Measurements from ENCODE around the gene SHD.

The SHD gene

DNA sequence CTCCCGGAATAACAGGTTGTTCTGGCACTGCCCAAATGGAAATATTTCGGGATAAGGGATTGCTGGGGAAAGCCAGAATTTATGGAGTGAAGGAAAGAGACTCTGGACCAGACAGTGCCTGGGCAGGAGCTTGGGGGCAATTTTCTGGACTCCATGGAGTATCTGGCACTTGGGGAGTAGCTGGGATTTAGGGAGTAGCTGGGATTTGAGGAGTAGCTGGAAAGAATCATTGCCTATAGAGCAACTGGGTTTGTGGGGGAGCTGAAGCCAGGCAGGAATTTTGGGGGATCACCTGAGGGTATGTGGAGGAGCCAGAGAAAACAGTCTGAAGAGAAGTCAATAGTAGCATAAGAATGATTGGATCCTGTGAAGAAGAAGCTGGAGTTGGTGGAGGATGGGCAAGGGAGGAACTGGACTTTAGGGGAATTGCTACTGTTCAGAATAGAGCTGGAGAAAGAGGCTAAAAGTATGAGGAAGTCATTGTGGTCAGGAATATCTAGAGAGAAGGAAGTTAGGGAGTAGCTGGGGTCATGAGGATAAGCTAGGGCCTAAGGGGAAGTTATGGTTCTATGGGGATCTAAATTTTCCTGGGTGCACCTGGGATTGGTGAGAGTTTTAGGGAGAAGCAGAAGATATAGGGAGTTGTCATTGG, 40.1 kb downstream of the SHD start:
- peaks cover 32% of the 10 kb centered on the region for H3K36me3 ChIP-seq (ENCODE audit: control insufficient read depth, insufficient read depth, low read length)
- H3K4me3 ChIP-seq (ENCODE audit: extremely low read depth, insufficient read depth, low read length, poor library complexity, severe bottlenecking) = no peak overlapping the region
- WGBS, 2 experiments (ENCODE audit: insufficient coverage in 2 of 2) = 97 to 100% methylated on average over 2 of the region's 2 CpGs
- H3K4me1 ChIP-seq (ENCODE audit: control insufficient read depth, insufficient read depth, low read length, poor library complexity, severe bottlenecking) = no peaks in the 10 kb centered on the region
- peaks cover 9% of the 10 kb centered on the region for H3K9me3 ChIP-seq (ENCODE audit: control insufficient read depth, low read length)
- H3K27ac ChIP-seq (ENCODE audit: low read depth, low read length, severe bottlenecking) = no peak overlapping the region

DNA sequence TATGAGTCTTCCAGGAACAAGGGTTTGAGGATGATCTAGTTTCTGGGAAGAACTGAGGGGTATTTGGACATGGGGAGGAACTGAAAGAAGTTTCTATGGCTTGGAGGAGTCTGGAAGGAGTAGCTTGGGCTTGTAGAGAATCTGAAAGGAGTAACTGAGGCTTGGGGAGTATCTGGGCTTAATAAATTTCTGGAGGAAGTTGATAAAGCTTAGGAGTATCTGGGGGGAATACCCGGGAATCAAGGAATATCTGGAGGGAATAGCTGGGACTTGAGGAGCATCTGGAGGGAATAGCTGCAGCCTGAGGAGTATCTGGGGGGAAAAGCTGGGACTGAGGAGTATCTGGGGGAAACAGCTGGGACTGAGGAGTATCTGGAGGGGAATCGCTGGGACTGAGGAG, 41.4 kb downstream of the SHD start:
- peaks cover 28% of the 10 kb centered on the region for H3K36me3 ChIP-seq (ENCODE audit: control insufficient read depth, insufficient read depth, low read length)
- WGBS, 2 experiments (ENCODE audit: insufficient coverage in 2 of 2) = 96% methylated on average over 2 of the region's 2 CpGs
- H3K9me3 ChIP-seq (ENCODE audit: control insufficient read depth, low read length) = peaks cover 9% of the 10 kb centered on the region
- H3K27ac ChIP-seq (ENCODE audit: low read depth, low read length, severe bottlenecking) = no peak overlapping the region
- no peak overlapping the region for H3K4me3 ChIP-seq (ENCODE audit: extremely low read depth, insufficient read depth, low read length, poor library complexity, severe bottlenecking)
- H3K4me1 ChIP-seq (ENCODE audit: control insufficient read depth, insufficient read depth, low read length, poor library complexity, severe bottlenecking) = no peaks in the 10 kb centered on the region

DNA sequence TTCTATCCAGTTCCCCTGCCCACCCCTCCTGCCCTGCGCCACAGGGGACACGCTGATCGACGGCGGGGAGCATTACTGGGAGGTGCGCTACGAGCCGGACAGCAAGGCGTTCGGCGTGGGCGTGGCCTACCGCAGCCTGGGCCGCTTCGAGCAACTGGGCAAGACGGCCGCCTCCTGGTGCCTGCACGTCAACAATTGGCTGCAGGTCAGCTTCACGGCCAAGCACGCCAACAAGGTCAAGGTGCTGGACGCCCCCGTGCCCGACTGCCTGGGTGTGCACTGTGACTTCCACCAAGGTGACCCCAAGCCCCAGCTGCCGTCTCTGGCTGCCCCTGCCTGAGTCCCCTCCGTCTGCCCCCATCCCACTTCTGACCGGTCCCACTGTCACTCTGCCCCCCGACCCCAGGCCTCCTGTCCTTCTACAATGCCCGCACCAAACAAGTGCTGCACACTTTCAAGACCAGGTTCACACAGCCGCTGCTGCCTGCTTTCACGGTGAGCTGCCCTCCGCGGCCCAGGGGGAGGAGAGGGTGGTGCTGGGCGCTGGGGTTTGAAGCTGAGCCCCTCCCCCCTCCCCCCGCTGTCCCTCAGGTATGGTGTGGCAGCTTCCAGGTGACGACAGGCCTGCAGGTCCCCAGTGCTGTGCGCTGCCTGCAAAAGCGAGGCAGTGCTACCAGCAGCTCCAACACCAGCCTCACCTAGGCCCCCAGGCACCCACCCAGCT, 44.0 kb downstream of the SHD start:
- H3K4me3 ChIP-seq (ENCODE audit: extremely low read depth, insufficient read depth, low read length, poor library complexity, severe bottlenecking) = no peak overlapping the region
- WGBS, 2 experiments (ENCODE audit: insufficient coverage in 2 of 2) = 94 to 95% methylated on average over 23 to 30 of the region's 37 CpGs
- H3K36me3 ChIP-seq (ENCODE audit: control insufficient read depth, insufficient read depth, low read length) = peaks cover 9% of the 10 kb centered on the region
- peaks cover 9% of the 10 kb centered on the region for H3K9me3 ChIP-seq (ENCODE audit: control insufficient read depth, low read length)
- H3K4me1 ChIP-seq (ENCODE audit: control insufficient read depth, insufficient read depth, low read length, poor library complexity, severe bottlenecking) = peaks cover 2% of the 10 kb centered on the region
- no peak overlapping the region for H3K27ac ChIP-seq (ENCODE audit: low read depth, low read length, severe bottlenecking)

DNA sequence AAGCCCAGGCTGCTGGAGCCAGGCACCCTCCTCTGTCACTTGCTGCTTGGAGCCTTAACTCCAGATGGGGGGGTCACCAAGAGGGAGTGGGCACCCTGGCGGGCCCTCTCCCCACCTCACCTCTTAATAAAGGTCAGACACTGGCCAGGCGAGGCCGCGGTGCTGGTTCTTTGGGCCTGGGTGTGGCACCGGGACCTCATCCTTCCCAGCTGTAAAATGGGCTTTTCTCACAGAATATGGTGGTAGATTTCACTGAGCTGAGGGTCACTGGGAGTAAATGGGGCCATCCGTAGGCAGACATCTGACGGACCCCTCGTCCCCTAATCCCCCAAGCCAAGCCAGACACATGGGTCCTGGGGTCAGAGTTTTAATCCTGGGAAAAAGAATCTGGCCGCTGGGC, 44.6 kb downstream of the SHD start:
- H3K4me1 ChIP-seq (ENCODE audit: control insufficient read depth, insufficient read depth, low read length, poor library complexity, severe bottlenecking) = peaks cover 2% of the 10 kb centered on the region
- H3K4me3 ChIP-seq (ENCODE audit: extremely low read depth, insufficient read depth, low read length, poor library complexity, severe bottlenecking) = no peak overlapping the region
- H3K27ac ChIP-seq (ENCODE audit: low read depth, low read length, severe bottlenecking) = no peak overlapping the region
- peaks cover 3% of the 10 kb centered on the region for H3K36me3 ChIP-seq (ENCODE audit: control insufficient read depth, insufficient read depth, low read length)
- H3K9me3 ChIP-seq (ENCODE audit: control insufficient read depth, low read length) = peaks cover 9% of the 10 kb centered on the region
- 93 to 97% methylated on average over 5 to 7 of the region's 9 CpGs for WGBS, 2 experiments (ENCODE audit: insufficient coverage in 2 of 2)

DNA sequence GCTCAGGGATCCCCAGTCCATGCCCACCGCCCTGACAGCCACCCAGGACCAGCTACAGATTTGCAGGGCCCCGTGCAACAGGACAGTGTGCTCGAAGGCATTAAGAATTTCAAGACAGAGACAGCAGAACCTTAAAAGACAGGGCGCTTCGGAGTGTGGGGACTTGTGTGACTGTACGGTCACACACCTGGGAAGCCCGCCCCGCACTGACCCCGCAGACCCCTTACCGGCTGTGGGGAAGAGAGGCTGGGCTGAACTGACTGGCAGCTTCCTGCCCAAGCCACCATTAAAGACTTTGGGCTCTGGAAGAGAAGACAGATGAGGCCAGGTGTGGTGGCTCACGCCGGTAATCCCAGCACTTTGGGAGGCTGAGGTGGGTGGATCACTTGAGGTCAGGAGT, 45.2 kb downstream of the SHD start:
- WGBS, 2 experiments (ENCODE audit: insufficient coverage in 2 of 2) = 96% methylated on average over 10 of the region's 12 CpGs
- Histone ChIP-seq H3K36me3 (ENCODE audit: control insufficient read depth, insufficient read depth, low read length) (no peaks in the 10 kb centered on the region), H3K9me3 (ENCODE audit: control insufficient read depth, low read length) (peaks cover 9% of the 10 kb centered on the region), H3K4me3 (ENCODE audit: extremely low read depth, insufficient read depth, low read length, poor library complexity, severe bottlenecking) (no peak overlapping the region), H3K27ac (ENCODE audit: low read depth, low read length, severe bottlenecking) (no peak overlapping the region), H3K4me1 (ENCODE audit: control insufficient read depth, insufficient read depth, low read length, poor library complexity, severe bottlenecking) (peaks cover 2% of the 10 kb centered on the region)

DNA sequence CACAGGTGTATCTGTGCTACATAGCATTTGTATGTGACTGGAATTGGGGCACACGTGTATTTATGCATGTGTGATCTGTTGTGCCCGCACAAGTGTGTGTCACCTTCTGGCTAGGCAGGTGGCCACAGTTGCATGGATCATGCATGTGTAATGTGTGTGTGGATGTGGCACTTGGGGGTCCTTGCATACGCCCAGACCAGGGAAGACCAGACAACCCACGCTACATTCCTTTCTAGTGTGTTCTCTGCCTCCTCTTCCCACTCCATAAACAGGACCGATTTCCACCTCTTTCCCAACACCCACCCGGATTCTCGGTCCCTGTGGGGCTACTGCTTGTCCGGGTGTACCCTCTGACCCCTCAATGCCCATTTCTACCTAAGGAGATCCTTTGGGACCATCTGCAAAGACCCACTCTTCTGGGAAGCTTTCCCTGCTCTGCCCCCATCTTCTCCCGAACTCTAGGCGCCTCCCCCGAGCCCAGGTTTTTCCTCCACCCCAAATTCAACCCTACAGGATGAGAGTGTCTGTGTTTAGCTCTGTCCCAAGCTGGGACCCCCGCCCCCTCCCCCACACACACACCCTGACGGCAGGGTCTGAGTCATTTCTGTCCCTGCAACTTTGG, 47.3 kb downstream of the SHD start:
- H3K9me3 ChIP-seq (ENCODE audit: control insufficient read depth, low read length) = no peaks in the 10 kb centered on the region
- WGBS, 2 experiments (ENCODE audit: insufficient coverage in 2 of 2) = 76 to 78% methylated on average over 8 to 10 of the region's 13 CpGs
- no peaks in the 10 kb centered on the region for H3K36me3 ChIP-seq (ENCODE audit: control insufficient read depth, insufficient read depth, low read length)
- H3K4me3 ChIP-seq (ENCODE audit: extremely low read depth, insufficient read depth, low read length, poor library complexity, severe bottlenecking) = no peak overlapping the region
- no peak overlapping the region for H3K27ac ChIP-seq (ENCODE audit: low read depth, low read length, severe bottlenecking)
- H3K4me1 ChIP-seq (ENCODE audit: control insufficient read depth, insufficient read depth, low read length, poor library complexity, severe bottlenecking) = peaks cover 2% of the 10 kb centered on the region

DNA sequence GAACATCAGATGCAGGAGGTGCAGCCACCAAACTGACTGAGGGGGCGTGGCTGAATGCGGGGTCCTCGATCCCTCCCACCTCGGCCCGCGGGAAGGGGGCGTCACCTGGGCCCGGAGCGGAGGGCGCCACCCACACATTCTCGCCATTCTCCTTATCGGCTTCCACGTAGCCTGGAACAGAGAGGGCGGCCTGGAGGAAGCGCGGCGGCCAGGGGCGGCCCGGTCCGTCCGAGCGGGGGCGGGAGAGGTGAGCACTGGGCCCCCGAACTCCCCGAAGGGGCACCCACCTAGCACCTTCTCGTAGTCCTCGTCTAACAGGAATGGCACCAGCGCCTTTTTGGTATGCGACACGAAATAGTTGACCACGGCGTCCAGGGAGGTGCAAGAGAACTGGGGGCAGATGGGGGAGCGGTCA, 47.8 kb downstream of the SHD start:
- 8 to 21% methylated on average over 24 to 28 of the region's 33 CpGs for WGBS, 2 experiments (ENCODE audit: insufficient coverage in 2 of 2)
- H3K4me3 ChIP-seq (ENCODE audit: extremely low read depth, insufficient read depth, low read length, poor library complexity, severe bottlenecking) = peak overlapping the region; percentile 18
- no peaks in the 10 kb centered on the region for H3K9me3 ChIP-seq (ENCODE audit: control insufficient read depth, low read length)
- H3K4me1 ChIP-seq (ENCODE audit: control insufficient read depth, insufficient read depth, low read length, poor library complexity, severe bottlenecking) = peaks cover 2% of the 10 kb centered on the region
- H3K27ac ChIP-seq (ENCODE audit: low read depth, low read length, severe bottlenecking) = no peak overlapping the region
- H3K36me3 ChIP-seq (ENCODE audit: control insufficient read depth, insufficient read depth, low read length) = no peaks in the 10 kb centered on the region

DNA sequence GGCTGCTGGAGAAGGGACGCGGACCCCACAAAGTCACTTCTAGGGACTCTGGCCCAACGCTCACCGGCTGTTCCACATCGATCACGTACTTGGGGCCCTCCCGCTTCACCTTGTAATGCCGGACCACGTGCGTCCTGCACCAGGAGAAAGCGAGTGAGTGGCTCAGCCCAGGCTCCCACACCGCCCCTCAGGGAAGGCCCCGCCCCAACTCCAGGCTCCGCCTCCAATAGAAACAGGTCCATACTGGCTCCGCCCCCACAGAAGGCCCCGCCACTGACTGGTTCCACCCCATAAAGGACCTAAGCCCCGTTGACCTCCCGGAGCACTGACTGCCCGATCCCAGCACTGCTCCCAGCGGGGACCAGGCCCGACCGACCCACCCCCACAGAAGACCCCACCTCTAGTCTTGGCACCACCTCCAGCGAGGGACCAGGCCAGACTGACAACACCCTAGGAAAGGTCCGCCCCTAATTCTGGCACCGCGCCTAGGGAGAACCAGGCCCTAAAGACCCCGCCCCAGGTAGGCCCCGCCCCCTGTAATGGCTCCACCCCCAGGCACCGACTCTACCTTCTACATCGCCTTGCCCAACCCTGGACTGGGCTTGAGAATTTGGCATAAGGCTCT, 48.3 kb downstream of the SHD start:
- Histone ChIP-seq H3K36me3 (ENCODE audit: control insufficient read depth, insufficient read depth, low read length) (no peaks in the 10 kb centered on the region), H3K4me1 (ENCODE audit: control insufficient read depth, insufficient read depth, low read length, poor library complexity, severe bottlenecking) (peaks cover 2% of the 10 kb centered on the region), H3K9me3 (ENCODE audit: control insufficient read depth, low read length) (no peaks in the 10 kb centered on the region), H3K4me3 (ENCODE audit: extremely low read depth, insufficient read depth, low read length, poor library complexity, severe bottlenecking) (peak overlapping the region; percentile 18), H3K27ac (ENCODE audit: low read depth, low read length, severe bottlenecking) (no peak overlapping the region)
- 15 to 23% methylated on average over 19 to 20 of the region's 30 CpGs for WGBS, 2 experiments (ENCODE audit: insufficient coverage in 2 of 2)

DNA sequence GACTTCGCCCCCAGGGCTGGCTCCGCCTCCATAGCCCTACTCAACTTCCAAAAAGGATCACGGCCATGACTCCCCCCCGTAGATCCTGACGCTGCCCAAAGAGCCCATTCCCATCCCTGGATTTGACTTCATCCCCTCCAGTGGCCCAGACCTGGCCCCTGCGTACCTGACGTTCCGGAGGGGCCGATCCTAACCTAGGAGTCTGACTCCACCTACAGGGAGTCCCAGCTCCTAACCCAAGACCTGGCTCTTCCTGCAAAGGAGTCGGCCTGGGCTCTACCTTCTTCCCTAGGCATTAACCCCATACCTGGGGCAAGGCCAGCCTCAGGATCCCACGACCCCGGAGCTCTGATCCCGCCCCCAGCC, 48.8 kb downstream of the SHD start:
- WGBS, 2 experiments (ENCODE audit: insufficient coverage in 2 of 2) = 23 to 25% methylated on average over 8 to 11 of the region's 13 CpGs
- peak overlapping the region; percentile 8 for H3K4me3 ChIP-seq (ENCODE audit: extremely low read depth, insufficient read depth, low read length, poor library complexity, severe bottlenecking)
- no peaks in the 10 kb centered on the region for H3K36me3 ChIP-seq (ENCODE audit: control insufficient read depth, insufficient read depth, low read length)
- peaks cover 2% of the 10 kb centered on the region for H3K4me1 ChIP-seq (ENCODE audit: control insufficient read depth, insufficient read depth, low read length, poor library complexity, severe bottlenecking)
- H3K9me3 ChIP-seq (ENCODE audit: control insufficient read depth, low read length) = no peaks in the 10 kb centered on the region
- no peak overlapping the region for H3K27ac ChIP-seq (ENCODE audit: low read depth, low read length, severe bottlenecking)

DNA sequence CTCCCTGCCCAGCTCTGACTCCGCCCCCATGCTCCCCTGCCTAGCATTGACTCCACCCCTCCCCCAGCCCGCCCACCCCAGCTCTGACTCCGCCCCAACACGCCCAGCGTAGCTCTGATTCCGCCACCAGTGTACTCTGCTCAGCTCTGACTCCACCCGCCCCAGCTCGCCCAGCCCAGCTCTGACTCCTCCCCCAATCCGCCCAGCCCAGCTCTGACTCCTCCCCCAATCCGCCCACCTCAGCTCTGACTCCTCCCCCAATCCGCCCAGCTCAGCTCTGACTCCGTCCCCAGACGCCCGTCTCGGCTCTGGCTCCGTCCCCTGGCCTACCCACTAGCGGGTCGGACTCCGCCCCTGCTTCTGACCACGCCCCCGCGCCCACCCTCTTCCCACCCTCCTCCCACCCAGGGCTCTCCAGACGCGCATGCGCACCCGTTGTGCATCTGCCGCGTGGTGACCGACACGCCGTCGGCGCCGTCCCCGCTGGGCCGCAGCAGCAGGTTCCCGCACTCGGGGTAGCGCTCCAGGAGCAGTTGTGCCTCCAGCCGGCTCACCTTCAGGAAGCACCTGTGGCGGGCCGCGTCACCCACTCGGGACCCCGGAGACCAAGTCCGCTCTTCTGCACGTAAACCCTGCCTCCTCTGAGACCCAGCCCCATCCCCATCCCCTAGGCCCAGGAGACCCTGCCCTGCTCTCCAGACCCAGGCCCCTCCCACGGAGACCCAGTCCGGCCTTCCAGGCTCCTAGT, 49.4 kb downstream of the SHD start:
- Histone ChIP-seq H3K4me3 (ENCODE audit: extremely low read depth, insufficient read depth, low read length, poor library complexity, severe bottlenecking) (peak overlapping the region; percentile 34), H3K36me3 (ENCODE audit: control insufficient read depth, insufficient read depth, low read length) (no peaks in the 10 kb centered on the region), H3K27ac (ENCODE audit: low read depth, low read length, severe bottlenecking) (no peak overlapping the region), H3K9me3 (ENCODE audit: control insufficient read depth, low read length) (no peaks in the 10 kb centered on the region), H3K4me1 (ENCODE audit: control insufficient read depth, insufficient read depth, low read length, poor library complexity, severe bottlenecking) (peaks cover 2% of the 10 kb centered on the region)
- 9 to 10% methylated on average over 40 to 42 of the region's 49 CpGs for WGBS, 2 experiments (ENCODE audit: insufficient coverage in 2 of 2)
